Measurements from ENCODE around the gene SCRN1.

SCRN1 gene

GRCh38 chr7:29926741-29927140 is 62.9 kb downstream of the SCRN1 start:
- no peak for DNase-seq (ENCODE audit: low read depth in 2 of 2)

- DNase-seq (ENCODE audit: low read depth in 2 of 2): no peak
Observed at GRCh38 chr7:29926216-29926615, 63.4 kb downstream of the SCRN1 start.

GRCh38 chr7:29924684-29925083 is 64.9 kb downstream of the SCRN1 start:
- DNase-seq (ENCODE audit: low read depth in 2 of 2): peak; percentile 10 to 20

GRCh38 chr7:29924006-29924405 is 65.6 kb downstream of the SCRN1 start:
- DNase-seq (ENCODE audit: low read depth in 2 of 2): no peak

GRCh38 chr7:29922921-29923700 is 66.5 kb downstream of the SCRN1 start:
- no peak for DNase-seq (ENCODE audit: low read depth in 2 of 2)

GRCh38 chr7:29921404-29922010 is 68.1 kb downstream of the SCRN1 start:
- DNase-seq (ENCODE audit: low read depth in 2 of 2): peak; percentile 10 to 46

GRCh38 chr7:29920491-29920890 is 69.1 kb downstream of the SCRN1 start:
- no peak for DNase-seq (ENCODE audit: low read depth in 2 of 2)

- no peak for DNase-seq (ENCODE audit: low read depth in 2 of 2)
Observed at GRCh38 chr7:29919790-29920189, 69.8 kb downstream of the SCRN1 start.

GRCh38 chr7:29918850-29919249 is 70.8 kb downstream of the SCRN1 start:
- DNase-seq (ENCODE audit: low read depth in 2 of 2): no peak

- no peak for DNase-seq (ENCODE audit: low read depth in 2 of 2)
Observed at GRCh38 chr7:29917641-29918040, 72.0 kb downstream of the SCRN1 start.

GRCh38 chr7:29915481-29916215 is 74.0 kb downstream of the SCRN1 start:
- no peak for DNase-seq (ENCODE audit: low read depth in 2 of 2)

- DNase-seq (ENCODE audit: low read depth in 2 of 2): no peak
Observed at GRCh38 chr7:29914180-29914579, 75.4 kb downstream of the SCRN1 start.

GRCh38 chr7:29906200-29907022 is 83.2 kb downstream of the SCRN1 start:
- no peak for DNase-seq (ENCODE audit: low read depth in 2 of 2)

GRCh38 chr7:29900745-29901144 is 88.9 kb downstream of the SCRN1 start:
- no peak for DNase-seq (ENCODE audit: low read depth in 2 of 2)

- no peak for DNase-seq (ENCODE audit: low read depth in 2 of 2)
Observed at GRCh38 chr7:29898301-29898700, 91.3 kb downstream of the SCRN1 start.

- DNase-seq (ENCODE audit: low read depth in 2 of 2): no peak
Observed at GRCh38 chr7:29896685-29897411, 92.8 kb downstream of the SCRN1 start.

GRCh38 chr7:29895559-29895958 is 94.0 kb downstream of the SCRN1 start:
- no peak for DNase-seq (ENCODE audit: low read depth in 2 of 2)

GRCh38 chr7:29894256-29894655 is 95.3 kb downstream of the SCRN1 start:
- no peak for DNase-seq (ENCODE audit: low read depth in 2 of 2)

- DNase-seq (ENCODE audit: low read depth in 2 of 2): no peak
Observed at GRCh38 chr7:29893351-29893965, 96.1 kb downstream of the SCRN1 start.

- DNase-seq (ENCODE audit: low read depth in 2 of 2): no peak
Observed at GRCh38 chr7:29892231-29892630, 97.4 kb downstream of the SCRN1 start.

GRCh38 chr7:29891766-29892165 is 97.8 kb downstream of the SCRN1 start:
- no peak for DNase-seq (ENCODE audit: low read depth in 2 of 2)
